ENCODE results near the gene RBM19.
"Not testable (repeated sequence)": the region's sequence is repeated elsewhere in the genome, so short reads cannot be mapped to it uniquely, and the experiment has no call there.

RBM19 gene

GRCh38 chr12:113909776-113910420 lies 56.2 kb downstream of the RBM19 start:
- TF ChIP-seq, protein P1, sequence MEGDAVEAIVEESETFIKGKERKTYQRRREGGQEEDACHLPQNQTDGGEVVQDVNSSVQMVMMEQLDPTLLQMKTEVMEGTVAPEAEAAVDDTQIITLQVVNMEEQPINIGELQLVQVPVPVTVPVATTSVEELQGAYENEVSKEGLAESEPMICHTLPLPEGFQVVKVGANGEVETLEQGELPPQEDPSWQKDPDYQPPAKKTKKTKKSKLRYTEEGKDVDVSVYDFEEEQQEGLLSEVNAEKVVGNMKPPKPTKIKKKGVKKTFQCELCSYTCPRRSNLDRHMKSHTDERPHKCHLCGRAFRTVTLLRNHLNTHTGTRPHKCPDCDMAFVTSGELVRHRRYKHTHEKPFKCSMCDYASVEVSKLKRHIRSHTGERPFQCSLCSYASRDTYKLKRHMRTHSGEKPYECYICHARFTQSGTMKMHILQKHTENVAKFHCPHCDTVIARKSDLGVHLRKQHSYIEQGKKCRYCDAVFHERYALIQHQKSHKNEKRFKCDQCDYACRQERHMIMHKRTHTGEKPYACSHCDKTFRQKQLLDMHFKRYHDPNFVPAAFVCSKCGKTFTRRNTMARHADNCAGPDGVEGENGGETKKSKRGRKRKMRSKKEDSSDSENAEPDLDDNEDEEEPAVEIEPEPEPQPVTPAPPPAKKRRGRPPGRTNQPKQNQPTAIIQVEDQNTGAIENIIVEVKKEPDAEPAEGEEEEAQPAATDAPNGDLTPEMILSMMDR (conservative IDR thresholded peaks at IDR 0.05; ENCODE audit: low read length), result no peak
- H3K4me3 ChIP-seq (ENCODE audit: low read length), result no peak overlapping the region
- DNase-seq (ENCODE audit: low read depth), result no peak

DNA sequence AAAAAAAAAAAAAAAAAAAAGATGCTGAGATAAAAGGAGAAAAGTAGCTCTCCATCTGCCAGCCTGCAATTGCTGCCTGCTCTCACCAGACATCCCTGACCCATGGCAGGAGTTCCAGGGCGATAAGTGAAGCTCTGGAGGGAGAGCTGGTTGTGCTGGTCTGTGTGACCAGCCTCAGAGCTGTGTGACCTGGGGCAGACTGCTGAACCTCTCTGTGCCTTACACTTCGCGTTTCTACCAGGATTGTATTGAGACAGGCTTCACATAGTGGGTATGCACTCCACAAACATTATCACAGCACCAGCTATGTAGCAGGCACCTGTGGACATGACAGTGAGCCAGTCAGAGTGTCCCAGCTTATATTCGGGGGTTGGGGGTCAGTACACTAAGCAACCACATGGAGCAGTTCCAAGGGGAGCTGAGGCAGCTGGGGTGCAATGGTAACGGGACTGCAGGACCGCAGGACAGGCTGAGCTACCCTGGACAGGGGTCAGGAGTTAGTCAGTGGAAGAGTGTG lies 57.5 kb downstream of the RBM19 start:
- H3K4me3 ChIP-seq (ENCODE audit: low read length), result no peak overlapping the region
- TF ChIP-seq, protein P1 (conservative IDR thresholded peaks at IDR 0.05; ENCODE audit: low read length), result no peak
- DNase-seq (ENCODE audit: low read depth), result no peak

- TF ChIP-seq, protein P1 (conservative IDR thresholded peaks at IDR 0.05; ENCODE audit: low read length), result no peak
- DNase-seq (ENCODE audit: low read depth), result no peak
- no peak overlapping the region for H3K4me3 ChIP-seq (ENCODE audit: low read length)
These were observed 58.5 kb downstream of the RBM19 start for GRCh38 chr12:113907446-113908180.

GRCh38 chr12:113906411-113907200 lies 59.5 kb downstream of the RBM19 start:
- no peak overlapping the region for H3K4me3 ChIP-seq (ENCODE audit: low read length)
- TF ChIP-seq, protein P1 (conservative IDR thresholded peaks at IDR 0.05; ENCODE audit: low read length), result no peak
- no peak for DNase-seq (ENCODE audit: low read depth)

DNA sequence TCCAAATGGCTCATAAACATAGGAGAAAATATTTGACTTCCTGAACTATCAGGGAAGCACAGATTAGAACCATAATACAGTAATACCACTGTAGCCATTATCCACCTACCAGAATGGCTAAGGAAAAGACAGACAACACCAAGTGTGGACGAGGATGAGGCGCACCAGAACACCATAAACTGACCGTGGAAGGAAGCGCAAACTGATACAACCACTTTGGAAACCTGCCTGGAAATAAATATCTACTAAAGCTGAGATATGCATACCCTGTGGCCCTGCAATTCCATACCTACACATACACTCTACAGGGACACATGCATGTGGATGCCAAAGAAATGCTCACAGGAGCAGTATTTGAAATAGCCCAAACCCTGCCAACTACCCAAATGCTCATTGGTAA lies 60.3 kb downstream of the RBM19 start:
- TF ChIP-seq, protein P1 (conservative IDR thresholded peaks at IDR 0.05; ENCODE audit: low read length), result no peak
- no peak overlapping the region for H3K4me3 ChIP-seq (ENCODE audit: low read length)
- no peak for DNase-seq (ENCODE audit: low read depth)

DNA sequence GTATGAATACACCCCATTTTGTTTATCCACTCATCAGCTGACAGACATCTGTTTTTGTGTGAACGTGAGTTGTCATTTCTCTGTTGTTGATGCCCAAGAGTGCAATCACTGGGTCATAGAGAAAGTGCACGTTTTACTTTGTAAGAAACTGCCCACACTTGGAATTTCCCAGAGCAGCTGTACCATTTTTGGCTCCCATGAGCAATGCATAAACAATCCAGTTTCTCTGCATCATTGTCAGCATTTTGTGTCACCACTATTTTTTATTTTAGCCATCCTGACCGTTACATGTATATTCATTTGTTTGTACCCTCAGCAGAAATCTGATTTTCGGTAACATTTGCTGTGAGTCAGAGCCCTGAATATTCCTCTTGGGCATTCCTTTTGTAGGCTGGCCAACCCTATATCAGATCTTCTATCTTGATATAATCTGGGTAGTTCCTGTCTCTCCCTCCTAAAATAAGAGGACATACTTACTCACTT lies 62.7 kb downstream of the RBM19 start:
- peak; percentile 51 for DNase-seq (ENCODE audit: low read depth)
- H3K4me3 ChIP-seq (ENCODE audit: low read length), result no peak overlapping the region
- TF ChIP-seq, protein P1 (conservative IDR thresholded peaks at IDR 0.05; ENCODE audit: low read length), result no peak

- H3K4me3 ChIP-seq (ENCODE audit: low read length); DNase-seq (ENCODE audit: low read depth): not testable (repeated sequence)
These were observed 64.8 kb downstream of the RBM19 start for GRCh38 chr12:113901319-113901718.

Data from AG10803 (cell line).